H1 (cell line): Measurements from ENCODE around the gene GSTO2. TPM values are rescaled to one million over a fixed set of nuclear protein-coding genes. Genes with fewer than 3 reads are reported as not detected.

Experiments
- HDAC2 ChIP-seq, 2 experiments: fragments of 300-600 bp in 1 of 2; sonication (generic) in 1 of 2; IDR thresholded peaks; 2 replicates each; pipeline ENCODE4 v1.6.1; 2011 to 2012; ENCODE audit warnings: low read depth in 2 of 2, low read length in 2 of 2, mild to moderate bottlenecking in 2 of 2, moderate library complexity in 2 of 2, borderline replicate concordance in 1 of 2, inconsistent platforms in 1 of 2
- RBBP5 ChIP-seq: IDR thresholded peaks from 2 replicates; pipeline ENCODE4 v1.7.1; 2012; ENCODE audit warnings: low read depth, mild to moderate bottlenecking, inconsistent platforms, low read length, moderate library complexity, borderline replicate concordance
- RXRA ChIP-seq: IDR thresholded peaks from 2 replicates; pipeline ENCODE4 v1.6.1; 2011; ENCODE audit warnings: low read depth, mild to moderate bottlenecking, low read length, moderate library complexity; ENCODE audit not compliant: insufficient read depth
- polyA plus RNA-seq, 7 experiments: library from polyadenylated mRNA; depleted of rRNA in 3 of 7; stranded (reverse) in 5 of 7; unstranded in 2 of 7; fragments of >200 nt in 5 of 7; fragments of 200-250 nt in 2 of 7; gene quantifications; 1 replicate in 5 of 7; 2 replicates in 1 of 7; 4 replicates in 1 of 7; pipeline versions ENCODE4 v1.2.1 to v1.2.3, GENCODE V29; 2011 to 2013; ENCODE audit warnings: missing spikeins in 2 of 7, mixed read lengths in 2 of 7
- total RNA-seq: library from RNA; stranded (reverse); fragmentation: NEBNext Ultra II Directional; extraction: Animal tissue kit (Norgen Biotek cat#: 25700); gene quantifications from 2 replicates; pipeline ENCODE4 v1.2.1, GENCODE V29; 2021

GSTO2 gene
- total and polyA plus RNA-seq, 2 of the 8 experiments (the other 6 are each of a cell fraction or from before 2014, with no cell fraction given), result 13.1 to 41.7 TPM

DNA sequence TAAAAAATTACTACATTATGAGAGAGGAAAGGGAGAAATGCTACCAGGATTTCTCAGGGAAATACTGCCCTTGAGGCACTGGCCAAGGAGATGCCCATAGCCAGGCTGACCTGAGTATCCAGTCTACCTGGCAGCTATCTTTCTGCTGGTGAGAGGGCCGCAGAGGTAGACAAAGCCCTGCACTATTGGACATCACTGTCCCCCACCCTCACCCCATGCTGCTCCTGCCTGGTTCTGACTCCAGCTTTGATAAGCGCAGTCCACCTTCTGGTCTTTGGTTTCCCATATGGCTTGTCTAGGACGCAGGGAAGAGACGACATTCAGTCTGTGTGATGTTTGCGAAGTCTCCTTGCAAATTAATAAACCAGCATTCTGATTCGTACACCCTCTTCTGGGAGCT is 65.6 kb downstream of the GSTO2 start (continued):
- no peak for TF ChIP-seq RXRA
- TF ChIP-seq RBBP5, result no peak
- no peak for TF ChIP-seq HDAC2 (IDR thresholded peaks at IDR 0.05; ENCODE audit: borderline replicate concordance in 1 of 2, low read depth in 2 of 2, low read length in 2 of 2)
- TF ChIP-seq, all 59 proteins: peak for 0
